ENCODE measurements around the gene ARFIP1. TPM values are rescaled to one million over a fixed set of nuclear protein-coding genes. Genes with fewer than 3 reads are reported as not detected.
"Not testable (repeated sequence)": the region's sequence is repeated elsewhere in the genome, so short reads cannot be mapped to it uniquely, and the experiment has no call there.

ARFIP1 gene
- polyA plus RNA-seq, 1 experiment, result 11.5 TPM

- TF ChIP-seq CTCF (IDR thresholded peaks at IDR 0.05; ENCODE audit: insufficient read depth, low read depth, low read length), result no peak
- H3K27me3 ChIP-seq (ENCODE audit: control insufficient read depth, insufficient read depth, low read length), result peaks cover 2% of the 10 kb centered on the region
- ChIA-PET CTCF (interaction anchor here (0.9 to 1.4 kb wide), 2 partner anchors 8 to 14 kb away, joined by 3 read pairs; no protein-coding TSS in a partner anchor), POLR2A (no interaction called here)
- H3K4me3 ChIP-seq (ENCODE audit: low read depth, low read length), result no peak overlapping the region
- no peak for DNase-seq (ENCODE audit: low read depth)
- no peaks in the 10 kb centered on the region for H3K36me3 ChIP-seq (ENCODE audit: control insufficient read depth, insufficient read depth, low read length)
Observed at GRCh38 chr4:152763796-152764195, 16.0 kb upstream of the ARFIP1 start.

- POLR2A ChIA-PET, result not testable (repeated sequence)
Observed at GRCh38 chr4:152765069-152765737, 14.6 kb upstream of the ARFIP1 start.

GRCh38 chr4:152771741-152772533 lies 7.8 kb upstream of the ARFIP1 start:
- ChIA-PET CTCF (interaction anchor here (0.6 kb wide), 1 partner anchor 8 kb away, joined by 3 read pairs; no protein-coding TSS in a partner anchor), POLR2A (no interaction called here)
- H3K4me3 ChIP-seq (ENCODE audit: low read depth, low read length), result no peak overlapping the region
- no peaks in the 10 kb centered on the region for H3K36me3 ChIP-seq (ENCODE audit: control insufficient read depth, insufficient read depth, low read length)
- no peak for TF ChIP-seq CTCF (IDR thresholded peaks at IDR 0.05; ENCODE audit: insufficient read depth, low read depth, low read length)
- DNase-seq (ENCODE audit: low read depth), result no peak
- peaks cover 7% of the 10 kb centered on the region for H3K27me3 ChIP-seq (ENCODE audit: control insufficient read depth, insufficient read depth, low read length)

More at GRCh38 chr4:152765069-152765737, 14.6 kb upstream of the ARFIP1 start:
- H3K36me3 ChIP-seq (ENCODE audit: control insufficient read depth, insufficient read depth, low read length); H3K4me3 ChIP-seq (ENCODE audit: low read depth, low read length); H3K27me3 ChIP-seq (ENCODE audit: control insufficient read depth, insufficient read depth, low read length); DNase-seq (ENCODE audit: low read depth); CTCF ChIA-PET: not testable (repeated sequence)

GRCh38 chr4:152773339-152773738 lies 6.4 kb upstream of the ARFIP1 start:
- Histone ChIP-seq H3K4me3 (ENCODE audit: low read depth, low read length) (no peak overlapping the region), H3K27me3 (ENCODE audit: control insufficient read depth, insufficient read depth, low read length) (peaks cover 11% of the 10 kb centered on the region), H3K36me3 (ENCODE audit: control insufficient read depth, insufficient read depth, low read length) (no peaks in the 10 kb centered on the region)
- TF ChIP-seq CTCF (IDR thresholded peaks at IDR 0.05; ENCODE audit: insufficient read depth, low read depth, low read length), result no peak
- CTCF ChIA-PET, result no interaction called here
- DNase-seq (ENCODE audit: low read depth), result no peak
- POLR2A ChIA-PET, result no interaction called here

GRCh38 chr4:152773953-152774352 lies 5.8 kb upstream of the ARFIP1 start:
- ChIA-PET CTCF (no interaction called here), POLR2A (no interaction called here)
- Histone ChIP-seq H3K27me3 (ENCODE audit: control insufficient read depth, insufficient read depth, low read length) (peaks cover 11% of the 10 kb centered on the region), H3K36me3 (ENCODE audit: control insufficient read depth, insufficient read depth, low read length) (no peaks in the 10 kb centered on the region), H3K4me3 (ENCODE audit: low read depth, low read length) (no peak overlapping the region)
- DNase-seq (ENCODE audit: low read depth), result no peak
- TF ChIP-seq CTCF (IDR thresholded peaks at IDR 0.05; ENCODE audit: insufficient read depth, low read depth, low read length), result no peak

Data from BJ (cell line).